Activated T-helper 2 cell treated with anti-CD3 and anti-CD28 coated beads, Interferon-gamma antibody, Interleukin-2, Interleukin-4, amounts not matched to agents 10 μg/mL and 5 μg/mL and 100 μg/mL, durations not matched to agents 14 hours and 24 hours and 36 hours (primary cell): ENCODE results near the gene KIF26B. TPM values are rescaled to one million over a fixed set of nuclear protein-coding genes. Genes with fewer than 3 reads are reported as not detected.

Source experiments
- DNase-seq: peaks from one replicate; pipeline ENCODE4 v3.0.0; 2021; ENCODE audit warnings: low spot score
- H3K27ac Mint-ChIP-seq: one replicate; pipeline ENCODE4 v1.8.0; 2021; ENCODE audit warnings: mixed read lengths
- H3K27me3 Mint-ChIP-seq: one replicate; pipeline ENCODE4 v1.8.0; 2021; ENCODE audit warnings: low read depth, mixed read lengths
- H3K36me3 Mint-ChIP-seq: one replicate; pipeline ENCODE4 v1.8.0; 2021; ENCODE audit warnings: low read depth, mixed read lengths
- H3K4me1 Mint-ChIP-seq: one replicate; pipeline ENCODE4 v1.8.0; 2021; ENCODE audit warnings: low read depth, mixed read lengths
- H3K4me3 Mint-ChIP-seq: one replicate; pipeline ENCODE4 v1.8.0; 2021; ENCODE audit warnings: low read depth, mild to moderate bottlenecking, moderate library complexity, mixed read lengths
- H3K9me3 Mint-ChIP-seq: one replicate; pipeline ENCODE4 v1.8.0; 2021; ENCODE audit warnings: mixed read lengths
- intact Hi-C: fragments of 100-400 bp; cut with micrococcal nuclease; formaldehyde crosslinking; loops from one replicate; pipeline ENCODE4 v1.15.1; 2023
- total RNA-seq: library from RNA; stranded (reverse); gene quantifications from 2 replicates; pipeline ENCODE4 v1.2.3, GENCODE V29; 2022

KIF26B gene
- 0.28 and 0.37 TPM in 2 replicates for total RNA-seq

DNA sequence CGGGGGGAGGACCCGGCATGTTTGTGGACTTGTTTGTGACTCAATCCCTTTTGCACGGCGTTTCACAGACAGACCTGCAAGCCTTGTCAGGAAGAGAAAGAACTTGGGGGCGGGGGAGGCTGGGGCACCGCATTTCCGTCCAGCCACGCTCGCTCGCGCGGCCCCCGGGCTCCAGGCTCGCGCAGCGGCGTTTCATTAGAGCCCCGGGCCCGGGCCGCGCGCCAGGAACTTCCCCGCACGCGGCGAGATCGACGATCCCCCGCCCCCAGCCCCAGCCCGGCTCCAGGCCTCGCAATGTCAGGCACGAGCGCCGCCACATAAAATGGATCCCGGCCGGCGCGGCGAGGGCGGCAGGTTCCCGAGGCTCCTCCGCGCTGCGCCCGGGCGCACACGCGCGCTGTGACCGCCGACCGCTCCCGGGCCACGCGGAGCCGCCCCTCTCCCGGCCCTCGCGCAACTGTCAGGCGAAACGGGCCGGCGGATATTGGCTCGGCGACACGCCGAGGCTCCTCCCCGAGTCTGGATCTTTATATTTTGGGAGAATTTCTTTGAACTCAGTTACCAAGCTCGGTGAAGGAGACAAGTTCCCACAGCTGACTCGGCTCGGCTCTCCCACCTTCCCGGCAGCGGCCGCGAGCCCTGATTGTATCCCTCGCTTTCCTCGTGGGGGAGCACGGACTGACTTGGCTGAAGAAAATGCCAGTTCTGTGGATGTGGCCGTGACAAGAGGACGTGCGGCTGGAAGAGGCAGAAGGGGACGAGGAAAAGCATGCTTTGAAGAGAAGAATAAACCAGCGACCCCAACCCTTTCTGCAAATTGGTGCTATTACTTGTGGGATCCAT lies at the start of gene KIF26B:
Gene KIF26B, plus strand, starts transcription at position 557 of the 843 bp plus-strand sequence. CDS start 440 bp downstream, outside the sequence.
- no peaks in the 10 kb centered on the region for H3K9me3 Mint-ChIP-seq
- no peak within 1 kb of the TSS for H3K27ac Mint-ChIP-seq
- H3K27me3 Mint-ChIP-seq = peaks cover 66% of the 10 kb centered on the region
- peak within 1 kb of the TSS; percentile 71 for H3K4me3 Mint-ChIP-seq
- intact Hi-C loops = loop anchor here (2.0 to 10.0 kb wide), 3 partner anchors 226 to 1550 kb away; no protein-coding TSS in a partner anchor
- no peaks in the 10 kb centered on the region for H3K36me3 Mint-ChIP-seq
- DNase-seq = peak; percentile 18
- H3K4me1 Mint-ChIP-seq = peaks cover 17% of the 10 kb centered on the region

DNA sequence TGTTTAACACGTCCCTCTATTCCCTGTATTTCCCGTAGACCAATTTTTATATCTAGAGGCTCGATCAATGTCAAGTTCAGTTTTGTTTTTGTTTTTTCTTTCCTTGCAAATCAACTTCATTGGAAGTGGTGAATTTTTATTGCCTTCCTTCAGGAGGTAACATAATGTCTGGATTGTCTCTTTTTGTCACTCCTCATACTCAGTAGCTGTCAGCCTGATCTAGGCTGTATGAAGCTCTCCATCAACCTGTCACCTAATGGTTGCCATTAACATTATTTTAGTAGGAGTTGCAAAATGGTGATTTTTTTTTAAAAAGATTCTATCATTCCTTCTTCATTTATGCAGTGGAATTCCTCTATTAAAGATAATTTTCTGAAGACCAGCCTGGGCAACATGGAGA lies 49.7 kb upstream of the KIF26B start:
- H3K4me1 Mint-ChIP-seq = no peaks in the 10 kb centered on the region
- no peaks in the 10 kb centered on the region for H3K9me3 Mint-ChIP-seq
- intact Hi-C loops = no loop called here
- no peaks in the 10 kb centered on the region for H3K27me3 Mint-ChIP-seq
- no peak overlapping the region for H3K27ac Mint-ChIP-seq
- H3K4me3 Mint-ChIP-seq = no peak overlapping the region
- H3K36me3 Mint-ChIP-seq = no peaks in the 10 kb centered on the region
- no peak for DNase-seq

DNA sequence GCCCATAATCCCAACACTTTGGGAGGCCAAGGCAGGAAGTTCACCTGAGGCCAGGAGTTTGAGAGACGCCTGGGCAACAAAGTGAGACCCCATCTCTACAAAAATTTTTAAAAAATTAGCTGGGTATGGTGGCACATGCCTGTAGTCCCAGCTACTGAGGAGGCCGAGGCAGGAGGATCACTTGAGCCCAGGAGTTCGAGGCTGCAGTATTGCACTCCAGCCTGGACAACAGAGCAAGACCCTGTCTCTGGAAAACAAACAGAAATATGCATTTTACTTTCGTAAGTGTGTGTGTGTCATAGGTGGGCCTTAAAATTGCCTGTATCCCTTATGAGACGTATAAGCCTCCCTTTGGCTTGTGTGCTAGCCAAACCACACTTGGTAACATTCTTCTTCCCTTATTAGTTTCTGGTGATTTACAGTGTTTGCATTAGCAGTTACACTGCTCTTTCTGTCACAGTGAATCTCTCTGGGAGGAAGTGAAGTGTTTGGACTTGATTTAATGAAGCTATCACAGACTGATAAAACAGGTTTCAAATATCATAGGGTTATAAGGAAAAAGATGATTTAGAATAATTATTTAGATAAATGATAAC lies 48.9 kb upstream of the KIF26B start:
- intact Hi-C loops = no loop called here
- no peaks in the 10 kb centered on the region for H3K36me3 Mint-ChIP-seq
- H3K9me3 Mint-ChIP-seq = no peaks in the 10 kb centered on the region
- DNase-seq = no peak
- H3K27me3 Mint-ChIP-seq = no peaks in the 10 kb centered on the region
- H3K4me3 Mint-ChIP-seq = no peak overlapping the region
- H3K27ac Mint-ChIP-seq = no peak overlapping the region
- no peaks in the 10 kb centered on the region for H3K4me1 Mint-ChIP-seq

DNA sequence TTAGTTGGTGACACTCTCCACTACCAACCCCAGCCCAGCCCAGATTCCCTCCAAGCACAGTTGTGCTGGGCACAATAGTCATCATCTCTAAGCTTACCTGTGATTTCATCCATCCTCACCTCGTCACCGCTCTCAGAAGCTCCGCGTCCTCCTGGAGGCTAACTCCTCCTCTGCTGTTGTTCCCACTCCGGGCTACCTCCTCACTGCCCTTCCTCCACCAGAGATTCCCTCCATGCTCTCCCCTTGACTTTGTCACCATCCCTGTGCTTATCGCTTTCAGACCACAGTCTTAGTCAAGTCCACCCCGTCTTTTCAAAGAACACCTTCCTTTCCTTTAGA lies 47.0 kb upstream of the KIF26B start:
- intact Hi-C loops = no loop called here
- no peaks in the 10 kb centered on the region for H3K36me3 Mint-ChIP-seq
- no peaks in the 10 kb centered on the region for H3K27me3 Mint-ChIP-seq
- no peaks in the 10 kb centered on the region for H3K4me1 Mint-ChIP-seq
- no peak overlapping the region for H3K4me3 Mint-ChIP-seq
- H3K27ac Mint-ChIP-seq = no peak overlapping the region
- no peaks in the 10 kb centered on the region for H3K9me3 Mint-ChIP-seq
- no peak for DNase-seq

DNA sequence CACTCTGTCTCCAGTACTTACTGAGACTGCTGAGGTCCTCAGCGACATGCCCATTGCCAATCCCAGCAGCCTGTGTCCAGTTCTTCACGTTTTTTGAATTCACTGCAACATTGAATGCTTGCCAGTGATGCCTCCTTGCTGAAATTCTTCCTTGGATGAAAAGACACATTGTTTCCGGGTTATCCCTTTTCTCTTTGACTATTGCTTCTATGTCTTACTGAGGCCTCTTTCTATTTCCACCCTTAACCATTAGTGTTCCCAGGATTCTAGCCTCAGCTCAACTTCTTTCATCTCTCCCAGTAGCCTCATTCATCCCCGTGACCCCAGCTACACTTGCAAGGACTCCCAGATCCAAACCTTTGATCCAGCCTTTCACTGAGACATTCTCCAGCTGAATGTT lies 46.5 kb upstream of the KIF26B start:
- H3K27me3 Mint-ChIP-seq = no peaks in the 10 kb centered on the region
- no peak overlapping the region for H3K4me3 Mint-ChIP-seq
- H3K36me3 Mint-ChIP-seq = no peaks in the 10 kb centered on the region
- intact Hi-C loops = no loop called here
- H3K9me3 Mint-ChIP-seq = no peaks in the 10 kb centered on the region
- no peak for DNase-seq
- no peak overlapping the region for H3K27ac Mint-ChIP-seq
- H3K4me1 Mint-ChIP-seq = no peaks in the 10 kb centered on the region

DNA sequence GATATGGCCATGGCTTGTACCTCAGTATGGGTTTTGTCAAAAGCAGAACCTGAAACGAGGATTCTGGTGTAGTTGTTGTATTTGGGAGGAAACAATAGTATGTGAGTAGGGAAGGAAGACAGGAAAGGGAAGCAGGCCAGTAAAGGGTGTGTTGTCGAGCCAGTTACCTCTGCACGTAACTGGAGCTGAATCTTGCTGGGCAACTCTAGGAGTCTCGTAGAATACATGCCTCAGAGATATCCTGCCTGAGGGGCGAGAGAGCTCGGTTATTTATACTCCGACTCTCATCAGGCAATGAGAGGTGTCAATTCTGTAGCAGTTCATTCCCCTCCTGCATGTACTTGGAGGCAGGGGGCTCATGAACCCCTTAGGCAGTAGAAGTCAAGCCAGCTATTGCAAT lies 45.9 kb upstream of the KIF26B start:
- Mint-ChIP-seq H3K4me3 (no peak overlapping the region), H3K4me1 (no peaks in the 10 kb centered on the region), H3K27me3 (no peaks in the 10 kb centered on the region), H3K9me3 (no peaks in the 10 kb centered on the region), H3K36me3 (no peaks in the 10 kb centered on the region), H3K27ac (no peak overlapping the region)
- intact Hi-C loops = no loop called here
- DNase-seq = no peak

DNA sequence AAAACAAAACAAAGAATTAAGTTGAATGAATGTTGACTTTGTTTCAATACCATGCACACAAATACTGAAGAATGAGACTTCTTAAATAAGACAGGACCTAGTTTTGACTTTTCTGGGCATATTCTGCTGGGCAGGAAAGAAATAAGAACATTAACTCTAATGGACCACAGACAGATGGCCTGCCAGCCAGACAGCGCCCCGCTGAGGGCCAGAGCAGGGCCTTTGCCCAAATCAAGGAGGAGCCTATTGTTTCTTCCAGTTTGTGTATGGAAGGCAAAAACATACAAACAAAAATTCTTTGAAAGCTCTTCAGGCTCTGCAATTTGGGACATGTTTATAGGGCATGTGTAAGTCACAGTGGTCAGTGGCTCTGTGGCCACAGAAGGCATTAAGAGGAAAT lies 44.4 kb upstream of the KIF26B start:
- Mint-ChIP-seq H3K4me3 (no peak overlapping the region), H3K27ac (no peak overlapping the region), H3K4me1 (no peaks in the 10 kb centered on the region), H3K27me3 (no peaks in the 10 kb centered on the region), H3K36me3 (no peaks in the 10 kb centered on the region), H3K9me3 (no peaks in the 10 kb centered on the region)
- intact Hi-C loops = no loop called here
- DNase-seq = no peak

DNA sequence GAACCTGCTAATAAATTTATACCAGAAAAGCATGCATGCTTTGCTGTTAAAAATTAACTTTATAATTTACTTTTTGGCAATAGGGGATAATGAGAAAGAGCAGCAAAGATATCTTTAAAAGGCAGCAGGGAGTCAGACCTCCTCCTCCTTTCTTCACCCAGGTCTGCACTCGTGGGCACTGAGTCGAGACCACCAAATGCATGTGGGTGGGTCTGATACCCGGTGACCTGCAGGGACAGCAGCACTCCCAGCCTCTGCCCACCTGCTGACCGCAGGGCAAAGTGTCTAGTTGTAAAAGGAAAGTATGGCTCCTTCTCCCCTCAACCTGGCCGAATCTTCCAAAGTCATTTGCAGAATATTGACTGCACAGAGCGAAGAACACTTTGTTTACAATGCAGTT lies 43.7 kb upstream of the KIF26B start:
- Mint-ChIP-seq H3K4me3 (no peak overlapping the region), H3K27me3 (no peaks in the 10 kb centered on the region), H3K9me3 (no peaks in the 10 kb centered on the region), H3K36me3 (no peaks in the 10 kb centered on the region), H3K4me1 (no peaks in the 10 kb centered on the region), H3K27ac (no peak overlapping the region)
- intact Hi-C loops = no loop called here
- no peak for DNase-seq

DNA sequence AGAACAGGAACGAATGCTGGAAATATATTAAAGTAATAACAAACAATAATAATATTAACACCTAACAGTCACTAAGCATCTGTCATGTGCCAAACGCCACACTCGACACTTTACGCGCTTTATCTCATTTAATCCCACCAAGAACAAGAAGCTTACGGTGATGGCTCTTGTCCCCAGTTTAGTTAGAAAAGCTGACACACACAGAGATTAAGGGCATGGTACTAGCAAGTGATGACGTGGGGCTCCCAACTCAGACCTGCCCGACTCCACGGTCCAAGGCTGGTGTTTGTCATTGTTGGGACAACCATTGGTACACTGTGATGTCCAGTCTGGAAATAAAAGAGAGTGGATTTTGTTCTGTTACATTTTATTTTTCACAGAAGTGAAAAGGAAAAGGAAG lies 41.1 kb upstream of the KIF26B start:
- intact Hi-C loops = no loop called here
- no peaks in the 10 kb centered on the region for H3K36me3 Mint-ChIP-seq

DNA sequence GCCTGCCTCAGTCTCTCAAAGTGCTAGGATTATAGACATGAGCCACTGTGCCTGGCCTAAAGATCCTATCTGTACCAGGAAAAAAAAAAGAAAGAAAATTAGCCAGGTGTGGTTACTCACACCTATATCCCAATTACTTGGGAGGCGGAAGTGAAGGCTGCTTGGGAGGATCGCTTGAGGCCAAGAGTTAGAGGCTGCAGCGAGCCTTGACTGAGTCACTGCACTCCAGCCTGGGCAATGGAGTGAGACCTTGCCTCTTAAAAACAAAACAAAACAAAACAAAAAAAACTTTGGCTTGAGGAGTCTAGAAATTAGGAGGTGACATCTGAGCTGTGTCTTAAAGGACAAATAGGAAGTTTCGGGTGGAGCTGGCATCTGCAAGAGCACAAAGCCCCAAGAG lies 38.7 kb upstream of the KIF26B start:
- no peak overlapping the region for H3K4me3 Mint-ChIP-seq
- intact Hi-C loops = no loop called here

More for the DNA sequence above, 41.1 kb upstream of the KIF26B start:
- Mint-ChIP-seq H3K4me1 (no peaks in the 10 kb centered on the region), H3K27me3 (no peaks in the 10 kb centered on the region), H3K9me3 (no peaks in the 10 kb centered on the region), H3K4me3 (no peak overlapping the region), H3K27ac (no peak overlapping the region)
- DNase-seq = no peak

DNA sequence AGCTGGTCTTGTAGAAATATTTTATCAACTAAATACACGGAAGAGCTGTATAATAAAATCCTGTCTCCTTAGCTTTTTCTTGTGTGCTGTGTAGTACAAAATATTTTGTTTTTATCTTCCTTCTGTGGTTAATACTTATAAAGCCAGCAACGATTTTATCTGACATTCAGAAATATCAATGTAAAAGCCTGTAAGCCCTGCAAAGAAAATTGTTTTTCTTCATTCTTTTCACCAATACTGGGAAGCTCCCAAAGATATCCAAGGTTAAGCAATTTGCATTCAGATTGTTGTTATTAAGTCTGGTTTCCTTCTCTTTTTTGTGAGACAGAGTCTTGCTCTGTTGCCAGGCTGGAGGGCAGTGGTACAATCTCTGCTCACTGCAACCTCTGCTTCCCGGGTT lies 38.0 kb upstream of the KIF26B start:
- Mint-ChIP-seq H3K4me3 (no peak overlapping the region), H3K36me3 (no peaks in the 10 kb centered on the region), H3K27me3 (no peaks in the 10 kb centered on the region), H3K4me1 (no peaks in the 10 kb centered on the region), H3K9me3 (no peaks in the 10 kb centered on the region), H3K27ac (no peak overlapping the region)
- DNase-seq = no peak
- intact Hi-C loops = no loop called here

More for the DNA sequence above, 38.7 kb upstream of the KIF26B start:
- H3K27ac Mint-ChIP-seq = no peak overlapping the region
- no peaks in the 10 kb centered on the region for H3K4me1 Mint-ChIP-seq
- H3K36me3 Mint-ChIP-seq = no peaks in the 10 kb centered on the region
- no peaks in the 10 kb centered on the region for H3K27me3 Mint-ChIP-seq
- H3K9me3 Mint-ChIP-seq = no peaks in the 10 kb centered on the region
- DNase-seq = no peak

DNA sequence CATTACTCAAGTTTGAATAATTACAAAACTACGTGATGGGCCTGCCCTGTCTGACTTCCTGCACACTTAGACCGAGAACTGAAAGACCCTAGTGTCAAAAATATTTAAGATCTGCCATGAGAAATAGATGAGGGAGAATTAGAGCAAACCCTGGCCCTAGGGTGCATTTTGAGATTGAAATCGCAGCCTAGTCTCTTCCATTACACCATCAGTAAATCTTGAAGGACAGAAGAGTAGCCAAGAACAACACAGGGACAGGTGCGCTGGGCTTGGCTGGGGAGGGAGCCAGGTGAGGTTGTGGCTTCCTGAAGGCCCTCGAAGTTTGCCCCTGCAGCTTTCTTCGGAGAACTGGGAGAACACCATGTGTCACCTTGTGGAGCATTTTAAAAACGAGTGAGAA lies 36.7 kb upstream of the KIF26B start:
- intact Hi-C loops = no loop called here
- Mint-ChIP-seq H3K4me3 (no peak overlapping the region), H3K36me3 (no peaks in the 10 kb centered on the region), H3K27me3 (no peaks in the 10 kb centered on the region), H3K9me3 (no peaks in the 10 kb centered on the region), H3K27ac (no peak overlapping the region), H3K4me1 (no peaks in the 10 kb centered on the region)
- no peak for DNase-seq

DNA sequence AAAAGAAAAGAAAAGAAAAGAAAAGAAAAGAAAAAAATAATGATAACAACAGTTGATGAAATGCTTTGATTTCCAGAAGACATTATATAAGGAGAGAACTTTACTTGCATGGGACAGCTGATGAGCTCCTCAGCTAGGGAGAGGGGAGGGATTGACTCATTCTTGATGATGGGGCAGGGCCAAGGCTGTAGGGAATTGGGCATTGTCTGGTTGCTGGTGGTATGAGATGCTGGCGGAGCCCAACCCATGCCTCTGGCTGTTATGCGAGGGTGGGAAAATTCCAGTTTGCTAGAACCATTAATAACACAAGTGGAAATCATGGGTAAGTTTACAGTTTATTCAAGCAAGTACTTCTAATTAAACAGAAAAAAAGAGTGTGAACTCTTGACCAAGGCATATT lies 36.0 kb upstream of the KIF26B start:
- no peak overlapping the region for H3K4me3 Mint-ChIP-seq
- H3K36me3 Mint-ChIP-seq = no peaks in the 10 kb centered on the region
- no peak overlapping the region for H3K27ac Mint-ChIP-seq
- intact Hi-C loops = no loop called here
- DNase-seq = no peak
- no peaks in the 10 kb centered on the region for H3K27me3 Mint-ChIP-seq
- H3K4me1 Mint-ChIP-seq = no peaks in the 10 kb centered on the region
- H3K9me3 Mint-ChIP-seq = no peaks in the 10 kb centered on the region
